Stromal cell of bone marrow (primary cell): ENCODE data around the gene ASB11.
"Not testable (repeated sequence)": the region's sequence is repeated elsewhere in the genome, so short reads cannot be mapped to it uniquely, and the experiment has no call there.

Source experiments
- DNase-seq: peaks from one replicate; pipeline ENCODE4 v3.0.0-alpha.2; 2012; ENCODE audit warnings: low read depth

ASB11 gene

GRCh38 chrX:15305899-15306298, 9.5 kb downstream of the ASB11 start:
- not testable (repeated sequence) for DNase-seq

- peak; percentile 29 for DNase-seq
These were observed 13.5 kb downstream of the ASB11 start for GRCh38 chrX:15301924-15302323.

- no peak for DNase-seq
These were observed 15.2 kb downstream of the ASB11 start for GRCh38 chrX:15299941-15300851.

GRCh38 chrX:15298780-15299179, 16.7 kb downstream of the ASB11 start:
- no peak for DNase-seq

- DNase-seq: no peak
These were observed 17.2 kb downstream of the ASB11 start for GRCh38 chrX:15298201-15298600.

GRCh38 chrX:15293451-15293850, 22.0 kb downstream of the ASB11 start:
- no peak for DNase-seq

GRCh38 chrX:15292861-15293260, 22.6 kb downstream of the ASB11 start:
- no peak for DNase-seq

GRCh38 chrX:15277604-15278003, 37.8 kb downstream of the ASB11 start:
- DNase-seq: no peak

GRCh38 chrX:15274946-15275345, 40.5 kb downstream of the ASB11 start:
- DNase-seq: no peak

- DNase-seq: not testable (repeated sequence)
These were observed 42.2 kb downstream of the ASB11 start for GRCh38 chrX:15273275-15273674.

GRCh38 chrX:15271757-15272156, 43.7 kb downstream of the ASB11 start:
- DNase-seq: no peak

GRCh38 chrX:15269618-15270521, 45.6 kb downstream of the ASB11 start, which contains the start of gene ASB9:
Gene ASB9 (minus strand): TSS chrX:15270083. CDS start chrX:15269874, 209 bp downstream.
- DNase-seq: no peak

- DNase-seq: no peak
These were observed 46.3 kb downstream of the ASB11 start for GRCh38 chrX:15269120-15269519.

- DNase-seq: no peak
These were observed 60.6 kb downstream of the ASB11 start for GRCh38 chrX:15254852-15255251.

- DNase-seq: no peak
These were observed 69.5 kb downstream of the ASB11 start for GRCh38 chrX:15245896-15246295.

GRCh38 chrX:15244421-15244820, 71.0 kb downstream of the ASB11 start:
- DNase-seq: no peak

GRCh38 chrX:15242899-15243555, 72.4 kb downstream of the ASB11 start:
- DNase-seq: peak; percentile 37

GRCh38 chrX:15241301-15241700, 74.1 kb downstream of the ASB11 start:
- DNase-seq: no peak

GRCh38 chrX:15240414-15240813, 75.0 kb downstream of the ASB11 start:
- DNase-seq: no peak

GRCh38 chrX:15236146-15236545, 79.3 kb downstream of the ASB11 start:
- no peak for DNase-seq

- no peak for DNase-seq
These were observed 80.4 kb downstream of the ASB11 start for GRCh38 chrX:15235001-15235400.

- DNase-seq: no peak
These were observed 81.9 kb downstream of the ASB11 start for GRCh38 chrX:15233416-15234015.
